ENCODE measurements around the gene RSPO1.

- no peak for TF ChIP-seq YY1 (IDR thresholded peaks at IDR 0.05)
- TF ChIP-seq CTCF (IDR thresholded peaks at IDR 0.05; ENCODE audit: low read depth, low read length, missing input control): no peak
- TF ChIP-seq RAD21 (IDR thresholded peaks at IDR 0.05): no peak
- TF ChIP-seq, protein P1, sequence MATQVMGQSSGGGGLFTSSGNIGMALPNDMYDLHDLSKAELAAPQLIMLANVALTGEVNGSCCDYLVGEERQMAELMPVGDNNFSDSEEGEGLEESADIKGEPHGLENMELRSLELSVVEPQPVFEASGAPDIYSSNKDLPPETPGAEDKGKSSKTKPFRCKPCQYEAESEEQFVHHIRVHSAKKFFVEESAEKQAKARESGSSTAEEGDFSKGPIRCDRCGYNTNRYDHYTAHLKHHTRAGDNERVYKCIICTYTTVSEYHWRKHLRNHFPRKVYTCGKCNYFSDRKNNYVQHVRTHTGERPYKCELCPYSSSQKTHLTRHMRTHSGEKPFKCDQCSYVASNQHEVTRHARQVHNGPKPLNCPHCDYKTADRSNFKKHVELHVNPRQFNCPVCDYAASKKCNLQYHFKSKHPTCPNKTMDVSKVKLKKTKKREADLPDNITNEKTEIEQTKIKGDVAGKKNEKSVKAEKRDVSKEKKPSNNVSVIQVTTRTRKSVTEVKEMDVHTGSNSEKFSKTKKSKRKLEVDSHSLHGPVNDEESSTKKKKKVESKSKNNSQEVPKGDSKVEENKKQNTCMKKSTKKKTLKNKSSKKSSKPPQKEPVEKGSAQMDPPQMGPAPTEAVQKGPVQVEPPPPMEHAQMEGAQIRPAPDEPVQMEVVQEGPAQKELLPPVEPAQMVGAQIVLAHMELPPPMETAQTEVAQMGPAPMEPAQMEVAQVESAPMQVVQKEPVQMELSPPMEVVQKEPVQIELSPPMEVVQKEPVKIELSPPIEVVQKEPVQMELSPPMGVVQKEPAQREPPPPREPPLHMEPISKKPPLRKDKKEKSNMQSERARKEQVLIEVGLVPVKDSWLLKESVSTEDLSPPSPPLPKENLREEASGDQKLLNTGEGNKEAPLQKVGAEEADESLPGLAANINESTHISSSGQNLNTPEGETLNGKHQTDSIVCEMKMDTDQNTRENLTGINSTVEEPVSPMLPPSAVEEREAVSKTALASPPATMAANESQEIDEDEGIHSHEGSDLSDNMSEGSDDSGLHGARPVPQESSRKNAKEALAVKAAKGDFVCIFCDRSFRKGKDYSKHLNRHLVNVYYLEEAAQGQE (IDR thresholded peaks at IDR 0.05): no peak
- no peak for TF ChIP-seq MAX (IDR thresholded peaks at IDR 0.05)
- TF ChIP-seq FOXA1 (IDR thresholded peaks at IDR 0.05): no peak
- no peak for TF ChIP-seq RXRA (IDR thresholded peaks at IDR 0.05)
- TF ChIP-seq EGR1 (IDR thresholded peaks at IDR 0.05; ENCODE audit: low read depth in 2 of 2): no peak
- no peak for TF ChIP-seq TAF1 (conservative IDR thresholded peaks at IDR 0.05)
- TF ChIP-seq, protein P2, sequence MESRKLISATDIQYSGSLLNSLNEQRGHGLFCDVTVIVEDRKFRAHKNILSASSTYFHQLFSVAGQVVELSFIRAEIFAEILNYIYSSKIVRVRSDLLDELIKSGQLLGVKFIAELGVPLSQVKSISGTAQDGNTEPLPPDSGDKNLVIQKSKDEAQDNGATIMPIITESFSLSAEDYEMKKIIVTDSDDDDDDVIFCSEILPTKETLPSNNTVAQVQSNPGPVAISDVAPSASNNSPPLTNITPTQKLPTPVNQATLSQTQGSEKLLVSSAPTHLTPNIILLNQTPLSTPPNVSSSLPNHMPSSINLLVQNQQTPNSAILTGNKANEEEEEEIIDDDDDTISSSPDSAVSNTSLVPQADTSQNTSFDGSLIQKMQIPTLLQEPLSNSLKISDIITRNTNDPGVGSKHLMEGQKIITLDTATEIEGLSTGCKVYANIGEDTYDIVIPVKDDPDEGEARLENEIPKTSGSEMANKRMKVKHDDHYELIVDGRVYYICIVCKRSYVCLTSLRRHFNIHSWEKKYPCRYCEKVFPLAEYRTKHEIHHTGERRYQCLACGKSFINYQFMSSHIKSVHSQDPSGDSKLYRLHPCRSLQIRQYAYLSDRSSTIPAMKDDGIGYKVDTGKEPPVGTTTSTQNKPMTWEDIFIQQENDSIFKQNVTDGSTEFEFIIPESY (IDR thresholded peaks at IDR 0.05): no peak
- TF ChIP-seq GABPA (IDR thresholded peaks at IDR 0.05 in 1 of 2, conservative IDR thresholded peaks at IDR 0.05 in 1 of 2): no peak
- no peak for TF ChIP-seq FOXA2 (IDR thresholded peaks at IDR 0.05)
Observed at GRCh38 chr1:37574834-37575480, 59.7 kb downstream of the RSPO1 start.

All from liver (tissue), 3 donors.